ENCODE data around the gene SNED1.

SNED1 gene

GRCh38 chr2:240992572-240993291 is 5.7 kb upstream of the SNED1 start:
- no peak for DNase-seq

DNA sequence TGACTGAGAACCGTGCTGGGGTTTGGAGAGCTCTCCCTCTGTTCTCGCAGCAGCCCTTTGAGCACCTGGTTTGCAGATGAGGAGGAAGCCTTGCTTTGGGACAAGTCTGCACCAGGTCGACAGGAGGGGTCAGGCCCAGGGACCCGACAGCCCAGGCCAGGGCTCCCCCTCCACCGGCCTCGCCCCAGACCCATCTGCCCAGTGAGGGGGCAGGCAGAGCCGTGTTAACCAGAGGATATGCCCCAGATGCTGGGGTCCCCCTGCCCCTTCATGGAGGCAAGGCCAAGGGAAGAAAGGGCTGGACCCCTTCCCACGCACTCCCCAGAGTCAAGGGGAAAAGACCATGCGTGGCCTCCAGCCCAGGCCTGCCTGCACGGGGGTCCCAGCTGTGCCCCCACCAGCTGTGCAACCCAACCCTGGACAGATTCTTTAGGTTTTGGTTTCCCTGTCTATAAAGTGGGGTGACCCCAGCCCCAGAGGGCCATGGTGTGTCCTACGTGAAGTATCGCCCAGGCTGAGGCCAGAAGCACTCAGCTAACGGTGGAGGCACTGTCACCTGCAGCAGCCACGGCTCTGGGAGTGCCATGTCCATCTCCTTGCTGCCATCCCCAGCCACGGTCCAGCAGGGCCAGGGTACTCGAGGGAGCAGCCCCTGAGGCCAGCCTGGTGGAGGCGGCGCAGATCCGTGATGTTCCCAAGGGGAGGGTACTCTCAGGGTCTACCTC is 4.8 kb upstream of the SNED1 start:
- no peak for DNase-seq

DNA sequence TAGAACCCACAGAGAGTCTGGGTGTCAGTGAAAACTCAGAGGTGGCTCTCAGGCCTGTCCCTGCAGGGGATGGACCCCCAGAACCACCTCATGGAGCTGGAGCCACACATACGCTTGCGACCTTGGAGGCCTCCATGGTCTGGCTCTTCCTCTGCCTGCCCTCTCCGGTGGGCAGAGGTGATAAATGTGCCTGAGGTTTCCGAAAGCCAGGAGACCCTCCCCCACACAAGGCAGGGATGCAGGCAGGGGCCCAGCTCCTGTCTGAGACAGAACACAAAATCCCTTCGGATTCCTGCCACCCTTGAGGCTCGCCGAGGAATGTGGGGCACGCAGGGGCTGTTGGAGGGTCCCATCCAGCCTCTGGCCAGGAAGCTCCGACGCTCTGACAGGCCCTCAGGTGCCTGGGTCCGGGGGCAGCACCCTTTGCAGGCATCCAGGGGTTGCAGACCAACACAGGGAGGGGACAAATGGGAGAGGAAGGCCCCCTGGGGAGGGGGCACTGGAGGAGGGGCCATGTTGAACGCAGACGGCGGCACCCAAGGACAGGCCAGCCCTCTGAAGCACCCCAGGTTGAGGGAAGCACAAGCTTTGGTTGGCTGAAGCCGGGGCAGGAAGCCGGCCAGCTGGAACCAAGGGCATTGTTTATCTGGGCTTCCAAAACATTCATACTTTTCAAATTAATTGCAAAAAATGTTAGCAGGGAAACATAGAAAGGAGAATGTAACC is 4.1 kb upstream of the SNED1 start:
- no peak for DNase-seq

GRCh38 chr2:240995041-240996021 is 3.1 kb upstream of the SNED1 start:
- DNase-seq, result no peak

- no peak for DNase-seq
Measured at GRCh38 chr2:240996161-240996833, 2.1 kb upstream of the SNED1 start.

- no peak for DNase-seq
Measured at GRCh38 chr2:240996834-240997140, 1.6 kb upstream of the SNED1 start.

GRCh38 chr2:240997141-240997855 is 1.1 kb upstream of the SNED1 start:
- DNase-seq, result no peak

DNA sequence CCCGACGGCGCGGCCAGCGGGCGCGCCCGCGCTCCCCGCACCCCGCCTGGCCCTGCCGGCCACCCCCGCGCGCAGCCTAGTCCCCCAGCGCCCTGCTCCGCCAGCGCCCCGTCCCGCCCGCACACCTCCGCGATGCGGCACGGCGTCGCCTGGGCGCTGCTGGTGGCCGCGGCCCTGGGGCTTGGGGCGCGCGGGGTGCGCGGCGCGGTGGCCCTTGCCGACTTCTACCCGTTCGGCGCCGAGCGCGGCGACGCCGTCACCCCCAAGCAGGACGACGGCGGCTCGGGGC is 232 bp downstream of the SNED1 start:
- DNase-seq, result no peak

GRCh38 chr2:240998995-240999791 is 775 bp downstream of the SNED1 start:
- DNase-seq, result no peak

- no peak for DNase-seq
Measured at GRCh38 chr2:240999873-241000541, 1.6 kb downstream of the SNED1 start.

DNA sequence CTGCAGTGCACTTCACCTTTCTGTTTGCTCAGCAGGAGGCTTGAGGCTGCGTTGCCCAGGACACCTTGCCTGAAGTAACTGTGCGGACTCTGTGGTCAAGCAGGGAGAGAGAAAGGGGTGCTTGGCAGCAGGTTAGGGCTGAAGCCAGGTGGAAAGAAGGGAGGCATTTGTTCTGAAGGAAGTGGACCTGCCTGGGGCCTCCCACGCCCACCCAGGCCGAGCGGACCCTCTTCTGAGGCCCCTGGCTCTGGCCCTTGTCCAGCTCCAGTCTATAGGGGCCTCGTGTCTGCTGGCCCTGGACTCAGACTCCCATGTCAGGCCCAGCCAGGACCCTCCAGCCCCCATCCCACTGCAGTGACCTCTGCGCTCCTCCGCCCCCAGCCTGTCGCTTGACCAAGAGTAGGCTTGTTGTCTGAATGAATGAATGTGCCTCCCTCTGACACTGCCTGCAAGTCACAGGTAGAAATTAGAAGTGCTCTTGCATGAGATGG is 2.5 kb downstream of the SNED1 start:
- no peak for DNase-seq

GRCh38 chr2:241001413-241002274 is 3.2 kb downstream of the SNED1 start:
- DNase-seq, result no peak

GRCh38 chr2:241002275-241003046 is 4.0 kb downstream of the SNED1 start:
- no peak for DNase-seq

- no peak for DNase-seq
Measured at GRCh38 chr2:241003047-241003360, 4.6 kb downstream of the SNED1 start.

- no peak for DNase-seq
Measured at GRCh38 chr2:241003369-241003768, 5.0 kb downstream of the SNED1 start.

- DNase-seq, result no peak
Measured at GRCh38 chr2:241003830-241004564, 5.6 kb downstream of the SNED1 start.

GRCh38 chr2:241005569-241005968 is 7.2 kb downstream of the SNED1 start:
- no peak for DNase-seq

DNA sequence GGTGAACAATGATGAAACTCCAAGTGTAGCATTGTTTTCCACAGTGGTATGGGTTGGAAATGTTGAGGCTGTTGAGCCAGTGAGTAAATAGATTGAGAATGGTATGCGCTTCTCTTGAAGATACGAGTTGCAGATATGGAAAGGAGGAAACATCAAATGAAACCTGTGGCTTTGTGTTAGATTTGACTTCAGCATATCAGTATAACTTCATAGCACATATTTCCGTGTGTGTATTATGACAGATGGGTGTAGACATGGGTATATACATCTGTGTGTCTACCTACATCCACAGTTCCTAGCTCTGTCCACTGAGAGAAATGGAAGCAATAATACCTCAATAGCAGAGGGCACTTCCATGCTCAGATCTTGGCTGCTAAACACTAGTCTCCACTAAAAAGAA is 8.0 kb downstream of the SNED1 start:
- no peak for DNase-seq
